GM21717 (cell line): Measurements from ENCODE around the gene ADCY1.

Experiments
- ATAC-seq: cut with Tn5 transposase; IDR thresholded peaks from one replicate; pipeline ENCODE4 v1.9.1; 2021; ENCODE audit warnings: mild to moderate bottlenecking, moderate library complexity; ENCODE audit not compliant: unreplicated experiment

Gene ADCY1

GRCh38 chr7:45576249-45576929 lies 2.2 kb downstream of the ADCY1 start:
- no peak for ATAC-seq

GRCh38 chr7:45578022-45578421 lies 3.9 kb downstream of the ADCY1 start:
- ATAC-seq = no peak

DNA sequence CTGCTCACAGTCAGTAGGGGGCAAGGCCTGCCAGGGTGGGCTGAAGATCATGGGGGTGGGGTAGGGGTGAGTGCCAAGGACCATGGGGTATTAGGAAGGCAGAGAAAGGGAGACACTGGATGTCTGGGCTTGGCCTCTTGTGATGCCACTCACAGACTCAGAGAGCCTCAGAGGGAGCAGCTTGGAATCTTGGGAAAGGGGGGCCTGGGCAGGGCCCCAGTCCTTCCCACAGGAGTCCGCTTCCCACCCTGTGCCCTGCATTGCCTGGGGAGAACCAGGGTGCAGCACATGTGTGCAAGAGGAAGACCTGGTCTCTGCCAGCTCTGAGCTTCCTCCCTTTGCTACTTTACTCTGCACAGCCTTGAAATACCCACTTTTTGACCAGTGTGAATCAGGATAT lies 4.3 kb downstream of the ADCY1 start:
- no peak for ATAC-seq

DNA sequence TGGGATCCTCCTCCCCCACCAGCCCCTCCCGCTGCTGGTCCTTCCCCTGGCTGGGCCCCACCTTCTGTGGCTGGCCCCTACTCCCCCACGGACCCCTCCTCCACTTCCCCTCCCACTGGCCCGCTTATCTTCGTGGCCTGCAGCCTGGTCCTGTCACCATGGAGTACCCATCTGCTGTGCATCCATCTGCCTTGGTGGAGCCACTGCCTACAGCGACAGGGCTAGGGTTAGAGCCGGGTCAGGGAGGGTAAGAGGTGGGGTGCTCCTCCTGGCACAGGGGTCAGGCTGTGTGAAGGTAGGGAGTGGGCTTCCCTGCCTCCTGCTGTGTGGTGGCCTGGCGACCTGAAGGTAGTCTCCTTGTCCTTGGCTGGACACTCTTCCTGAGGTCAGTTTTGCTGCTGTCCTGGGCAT lies 5.2 kb downstream of the ADCY1 start:
- ATAC-seq = no peak

- ATAC-seq = no peak
Observed at GRCh38 chr7:45580053-45580872, 6.1 kb downstream of the ADCY1 start.

DNA sequence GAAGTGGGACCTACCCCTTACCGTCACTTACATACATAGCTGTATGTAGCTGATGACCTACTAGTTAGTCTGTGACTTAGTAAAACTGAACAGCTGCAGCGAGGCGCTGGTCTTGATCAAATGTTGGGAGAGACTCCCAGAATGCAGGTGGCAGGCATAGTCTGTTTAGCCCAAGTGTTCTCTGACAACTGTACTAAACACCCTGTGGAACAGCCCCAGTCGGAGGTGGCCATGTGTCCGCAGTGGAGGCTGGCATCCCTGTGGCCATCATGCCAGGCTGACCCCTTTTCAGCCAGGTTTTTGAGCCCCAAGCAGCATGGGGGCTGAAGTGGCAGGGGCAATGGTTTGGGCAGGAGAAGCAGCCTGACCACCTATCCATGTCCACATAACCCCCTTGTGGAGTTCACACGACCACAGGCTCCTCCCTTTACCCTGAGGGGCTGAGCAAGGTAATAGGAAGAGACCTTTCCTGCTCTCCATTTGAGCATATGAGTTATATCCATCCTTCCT lies 7.2 kb downstream of the ADCY1 start:
- ATAC-seq = no peak

- ATAC-seq = no peak
Observed at GRCh38 chr7:45582136-45582749, 8.1 kb downstream of the ADCY1 start.

GRCh38 chr7:45582868-45583277 lies 8.7 kb downstream of the ADCY1 start:
- no peak for ATAC-seq

- ATAC-seq = no peak
Observed at GRCh38 chr7:45583296-45583695, 9.1 kb downstream of the ADCY1 start.

DNA sequence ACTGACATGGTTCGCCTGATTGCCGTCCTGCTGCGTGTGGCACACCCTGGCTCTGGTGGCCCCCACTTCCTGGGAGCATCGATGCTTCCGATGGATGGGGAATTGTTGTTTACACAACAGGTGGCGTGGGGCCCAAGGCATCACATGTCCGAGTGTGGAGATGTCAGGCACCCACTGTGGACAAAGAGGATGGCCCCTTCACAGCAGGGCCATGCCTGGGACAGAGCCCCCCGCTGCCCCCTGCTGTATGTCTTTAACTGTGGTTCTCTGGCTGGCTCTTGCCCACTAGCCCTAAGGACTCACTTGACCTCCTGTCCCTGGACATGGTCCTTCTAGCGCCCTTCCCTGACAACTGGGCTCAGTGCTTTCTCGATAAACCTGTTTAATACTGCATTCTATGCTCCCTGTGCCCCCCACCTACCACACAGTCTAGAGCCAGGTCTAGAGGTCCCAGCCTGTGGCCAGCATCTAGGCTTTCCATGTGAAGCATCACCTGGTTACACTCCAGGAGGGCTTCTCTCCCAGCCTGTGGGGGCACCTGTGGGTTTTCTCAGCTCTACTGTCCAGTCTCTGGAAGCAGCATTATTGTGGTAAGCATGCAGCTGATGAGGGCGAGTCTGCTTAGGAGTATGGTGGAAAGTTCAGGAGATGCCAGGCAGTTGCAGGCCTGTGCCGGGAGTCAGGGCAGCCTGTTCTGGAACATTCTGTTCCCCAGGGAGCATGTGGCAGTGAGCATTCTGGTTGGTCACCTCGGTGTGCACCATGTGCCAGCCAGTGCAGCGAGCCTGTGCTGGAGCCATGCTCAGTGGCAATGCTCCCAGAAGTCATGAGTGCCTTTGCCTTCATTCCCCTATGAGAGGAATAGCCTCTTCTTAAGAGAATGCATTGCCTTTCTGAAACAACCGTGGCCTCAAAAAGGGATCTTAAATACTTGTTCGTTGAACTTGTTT lies 10.4 kb downstream of the ADCY1 start:
- no peak for ATAC-seq

- ATAC-seq = no peak
Observed at GRCh38 chr7:45585628-45586027, 11.5 kb downstream of the ADCY1 start.

- ATAC-seq = no peak
Observed at GRCh38 chr7:45586542-45587520, 12.7 kb downstream of the ADCY1 start.

DNA sequence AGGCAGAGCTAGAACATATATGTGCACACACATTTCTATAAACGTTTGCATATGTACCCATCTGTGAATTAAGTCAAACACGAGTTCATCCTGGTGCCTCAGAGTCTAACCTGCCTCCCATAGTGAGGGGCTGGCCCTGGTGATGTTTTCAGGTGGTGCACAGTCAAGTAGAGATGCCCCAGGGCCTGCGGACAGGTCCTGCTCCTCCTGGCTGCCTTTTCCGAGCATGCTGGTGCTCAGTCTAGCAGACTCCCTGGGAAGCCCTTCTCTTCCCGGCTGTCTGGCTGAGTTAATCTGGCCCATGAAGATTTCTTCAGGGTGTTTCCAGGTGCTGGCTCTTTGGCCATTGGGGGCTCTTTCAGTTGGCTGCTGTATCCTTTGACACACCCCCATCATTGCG lies 14.3 kb downstream of the ADCY1 start:
- no peak for ATAC-seq

DNA sequence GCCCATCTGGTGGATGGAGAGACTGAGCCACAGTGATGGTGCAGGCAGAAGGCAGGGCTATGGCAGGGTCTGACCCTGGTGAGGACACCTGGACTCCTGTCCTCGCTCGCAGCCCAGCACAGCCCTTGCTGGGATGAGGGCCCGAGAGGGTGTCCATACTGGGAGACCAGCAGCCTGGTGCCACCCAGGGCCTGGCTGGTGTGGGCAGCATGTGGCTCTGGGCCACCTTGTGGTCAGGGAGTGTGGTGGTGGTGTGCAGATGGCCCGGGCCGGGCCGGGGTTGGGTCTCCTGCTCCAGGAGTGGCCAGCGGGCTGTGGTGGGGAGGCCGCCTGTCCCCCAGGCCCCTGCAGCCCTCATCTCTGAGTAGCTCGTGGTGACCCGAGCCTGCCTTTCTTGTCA lies 14.9 kb downstream of the ADCY1 start:
- ATAC-seq = no peak

GRCh38 chr7:45589915-45590678 lies 15.9 kb downstream of the ADCY1 start:
- no peak for ATAC-seq

DNA sequence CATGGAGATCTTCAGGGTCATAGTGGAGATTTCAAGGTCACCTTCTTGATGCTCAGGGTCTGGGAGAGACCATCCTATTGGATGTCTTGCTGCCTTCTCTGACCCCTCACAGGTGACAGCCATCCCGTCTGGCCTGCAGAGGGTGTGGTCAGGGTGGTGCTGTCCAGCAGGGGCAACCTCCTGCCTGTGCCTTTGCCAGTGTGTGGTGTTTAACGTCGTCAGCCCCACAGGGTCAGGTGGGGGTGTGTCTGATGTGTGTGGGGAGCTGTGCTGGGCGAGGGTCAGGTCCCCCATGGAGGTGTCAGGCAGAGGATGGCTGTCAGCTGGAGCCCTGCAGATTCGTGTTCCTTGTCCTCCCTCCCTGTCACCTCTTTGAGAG lies 16.5 kb downstream of the ADCY1 start:
- no peak for ATAC-seq

DNA sequence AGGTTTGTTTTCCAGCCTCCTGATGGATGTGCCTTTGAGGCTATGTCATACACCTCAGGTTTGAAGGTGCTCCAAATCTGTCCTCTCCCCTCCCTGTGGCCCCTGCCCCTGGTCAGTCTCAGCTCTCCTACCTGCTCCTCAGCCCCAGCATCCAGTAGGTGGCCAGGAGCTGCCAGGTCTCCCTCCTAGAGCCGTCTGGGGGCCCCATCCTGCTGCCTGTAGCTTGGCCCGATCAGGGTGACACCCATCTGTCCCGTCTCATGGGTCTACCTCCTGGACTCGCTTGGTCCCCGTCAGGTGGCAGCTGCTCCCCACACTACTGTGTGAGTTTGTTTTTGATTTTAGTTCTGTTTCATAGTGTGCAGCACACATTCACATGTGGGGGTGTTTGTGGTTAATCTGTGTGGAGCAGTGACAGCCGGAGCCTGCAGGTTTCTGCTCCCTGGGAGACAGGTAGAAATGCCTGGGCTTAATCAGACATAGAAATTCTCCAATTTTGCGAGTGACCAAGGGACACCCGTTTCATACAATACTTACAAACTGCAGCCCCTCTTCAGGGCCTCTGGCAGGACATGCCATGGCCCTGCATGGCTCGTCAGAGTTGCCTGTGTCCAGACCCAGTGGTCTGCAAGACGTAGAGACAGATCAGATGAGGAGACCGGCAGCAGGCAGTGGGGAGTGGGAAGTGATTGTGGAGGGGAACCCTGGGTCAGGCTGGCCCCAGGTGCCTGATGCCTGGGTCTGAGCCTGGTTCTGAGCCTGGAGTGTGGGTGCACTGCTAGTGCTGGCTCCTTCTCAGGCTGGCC lies 17.1 kb downstream of the ADCY1 start:
- ATAC-seq = no peak
